ENCODE measurements around the gene ZNF462. TPM values are rescaled to one million over a fixed set of nuclear protein-coding genes. Genes with fewer than 3 reads are reported as not detected.

The ZNF462 gene
- polyA plus RNA-seq, 3 donors = not detected

GRCh38 chr9:106945727-106946660 is 83.0 kb downstream of the ZNF462 start:
- Histone ChIP-seq H3K9ac (ENCODE audit: insufficient read depth, low read length, poor library complexity, severe bottlenecking) (no peak overlapping the region), H3K36me3 (replicated peaks in 1 of 2; ENCODE audit: control insufficient read depth in 1 of 2, insufficient read depth in 2 of 2, low read length in 2 of 2) (no peaks in the 10 kb centered on the region), H3K4me3 (replicated peaks in 1 of 3; ENCODE audit: low read depth in 2 of 3, low read length in 3 of 3) (no peak overlapping the region), H3K9me3 (replicated peaks in 1 of 2; ENCODE audit: control insufficient read depth in 1 of 2, insufficient read depth in 1 of 2, low read length in 2 of 2) (no peaks in the 10 kb centered on the region), H4K20me1 (ENCODE audit: insufficient read depth, low read length) (no peaks in the 10 kb centered on the region), H2AFZ (ENCODE audit: insufficient read depth, low read depth, low read length, poor library complexity, severe bottlenecking) (no peak overlapping the region), H3K4me2 (replicated peaks; ENCODE audit: extremely low read depth, low read length, poor library complexity, severe bottlenecking) (no peak overlapping the region), H3K27ac (ENCODE audit: low read depth in 1 of 2, low read length in 2 of 2) (no peak overlapping the region), H3K79me2 (ENCODE audit: insufficient read depth, low read length) (no peaks in the 10 kb centered on the region), H3K4me1 (ENCODE audit: control insufficient read depth in 1 of 2, insufficient read depth in 2 of 2, low read length in 2 of 2) (no peaks in the 10 kb centered on the region), H3K27me3 (ENCODE audit: control insufficient read depth in 2 of 2, insufficient read depth in 2 of 2, low read length in 2 of 2) (no peaks in the 10 kb centered on the region)
- H3K4me1 Mint-ChIP-seq = no peaks in the 10 kb centered on the region
- peaks cover 0 to 2% (median 0%) of the 10 kb centered on the region in 7 donors for H3K9me3 Mint-ChIP-seq
- H3K36me3 Mint-ChIP-seq = no peaks in the 10 kb centered on the region
- intact Hi-C loops (cut with micrococcal nuclease) = no loop called here
- no peak overlapping the region for H3K4me3 Mint-ChIP-seq
- no peak for DNase-seq
- H3K27me3 Mint-ChIP-seq (ENCODE audit: low read depth in 3 of 3) = no peaks in the 10 kb centered on the region
- WGBS (ENCODE audit: insufficient coverage) = 100% methylated on average over 1 of the region's 5 CpGs
- H3K27ac Mint-ChIP-seq = no peak overlapping the region
- TF ChIP-seq CTCF (IDR thresholded peaks at IDR 0.05) = no peak

GRCh38 chr9:106947106-106947900 is 84.3 kb downstream of the ZNF462 start:
- intact Hi-C loops (cut with micrococcal nuclease) = no loop called here
- no peaks in the 10 kb centered on the region for H3K79me2 ChIP-seq (ENCODE audit: insufficient read depth, low read length)

More at GRCh38 chr9:106947106-106947900, 84.3 kb downstream of the ZNF462 start:
- H3K36me3 ChIP-seq (replicated peaks in 1 of 2; ENCODE audit: control insufficient read depth in 1 of 2, insufficient read depth in 2 of 2, low read length in 2 of 2) = no peaks in the 10 kb centered on the region
- Mint-ChIP-seq H3K27me3 (ENCODE audit: low read depth in 3 of 3) (no peaks in the 10 kb centered on the region), H3K4me1 (no peaks in the 10 kb centered on the region), H3K36me3 (no peaks in the 10 kb centered on the region), H3K27ac (no peak overlapping the region), H3K4me3 (no peak overlapping the region), H3K9me3 (peaks cover 0 to 2% (median 0%) of the 10 kb centered on the region in 7 donors)
- no peaks in the 10 kb centered on the region for H4K20me1 ChIP-seq (ENCODE audit: insufficient read depth, low read length)
- H3K9me3 ChIP-seq (replicated peaks in 1 of 2; ENCODE audit: control insufficient read depth in 1 of 2, insufficient read depth in 1 of 2, low read length in 2 of 2) = no peaks in the 10 kb centered on the region
- no peaks in the 10 kb centered on the region for H3K27me3 ChIP-seq (ENCODE audit: control insufficient read depth in 2 of 2, insufficient read depth in 2 of 2, low read length in 2 of 2)
- no peak overlapping the region for H3K9ac ChIP-seq (ENCODE audit: insufficient read depth, low read length, poor library complexity, severe bottlenecking)
- 72% methylated on average over 2 of the region's 8 CpGs for WGBS (ENCODE audit: insufficient coverage)
- H3K27ac ChIP-seq (ENCODE audit: low read depth in 1 of 2, low read length in 2 of 2) = no peak overlapping the region
- DNase-seq = no peak
- TF ChIP-seq CTCF (IDR thresholded peaks at IDR 0.05) = no peak
- H3K4me2 ChIP-seq (replicated peaks; ENCODE audit: extremely low read depth, low read length, poor library complexity, severe bottlenecking) = no peak overlapping the region
- H3K4me3 ChIP-seq (replicated peaks in 1 of 3; ENCODE audit: low read depth in 2 of 3, low read length in 3 of 3) = no peak overlapping the region
- H2AFZ ChIP-seq (ENCODE audit: insufficient read depth, low read depth, low read length, poor library complexity, severe bottlenecking) = no peak overlapping the region
- no peaks in the 10 kb centered on the region for H3K4me1 ChIP-seq (ENCODE audit: control insufficient read depth in 1 of 2, insufficient read depth in 2 of 2, low read length in 2 of 2)
